Measurements from ENCODE around the gene ZFC3H1.

DNA sequence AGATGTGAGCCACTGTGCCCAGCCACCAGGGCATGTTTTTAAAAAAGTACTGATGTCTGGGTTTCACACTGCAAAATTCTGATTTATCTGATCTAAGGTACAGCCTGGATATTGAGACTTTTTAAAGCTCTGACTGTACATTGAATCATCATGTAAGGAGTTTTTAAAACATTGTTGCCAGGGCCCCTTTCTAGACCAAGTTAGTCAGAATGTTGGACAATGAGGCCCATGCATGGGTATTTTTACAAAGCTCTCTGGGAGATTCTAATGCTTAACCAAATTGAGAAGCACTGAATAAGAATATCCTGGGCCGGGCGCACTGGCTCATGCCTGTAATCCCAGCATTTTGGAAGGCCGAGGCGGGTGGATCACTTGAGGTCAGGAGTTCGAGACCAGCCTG lies 38.9 kb upstream of the ZFC3H1 start:
- TF ChIP-seq, protein P1, sequence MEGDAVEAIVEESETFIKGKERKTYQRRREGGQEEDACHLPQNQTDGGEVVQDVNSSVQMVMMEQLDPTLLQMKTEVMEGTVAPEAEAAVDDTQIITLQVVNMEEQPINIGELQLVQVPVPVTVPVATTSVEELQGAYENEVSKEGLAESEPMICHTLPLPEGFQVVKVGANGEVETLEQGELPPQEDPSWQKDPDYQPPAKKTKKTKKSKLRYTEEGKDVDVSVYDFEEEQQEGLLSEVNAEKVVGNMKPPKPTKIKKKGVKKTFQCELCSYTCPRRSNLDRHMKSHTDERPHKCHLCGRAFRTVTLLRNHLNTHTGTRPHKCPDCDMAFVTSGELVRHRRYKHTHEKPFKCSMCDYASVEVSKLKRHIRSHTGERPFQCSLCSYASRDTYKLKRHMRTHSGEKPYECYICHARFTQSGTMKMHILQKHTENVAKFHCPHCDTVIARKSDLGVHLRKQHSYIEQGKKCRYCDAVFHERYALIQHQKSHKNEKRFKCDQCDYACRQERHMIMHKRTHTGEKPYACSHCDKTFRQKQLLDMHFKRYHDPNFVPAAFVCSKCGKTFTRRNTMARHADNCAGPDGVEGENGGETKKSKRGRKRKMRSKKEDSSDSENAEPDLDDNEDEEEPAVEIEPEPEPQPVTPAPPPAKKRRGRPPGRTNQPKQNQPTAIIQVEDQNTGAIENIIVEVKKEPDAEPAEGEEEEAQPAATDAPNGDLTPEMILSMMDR (IDR thresholded peaks at IDR 0.05; ENCODE audit: control extremely low read depth in 1 of 3, insufficient read depth in 1 of 3, low read depth in 1 of 3, low read length in 3 of 3): no peak
- TF ChIP-seq RAD21 (IDR thresholded peaks at IDR 0.05 in 1 of 2, conservative IDR thresholded peaks at IDR 0.05 in 1 of 2; ENCODE audit: low read depth in 2 of 2, low read length in 2 of 2) (no peak), EP300 (IDR thresholded peaks at IDR 0.05; ENCODE audit: borderline replicate concordance in 1 of 2, low read depth in 2 of 2, low read length in 2 of 2) (no peak)

Data from H1 (cell line).